ENCODE results near the gene LDAH.

Gene LDAH

GRCh38 chr2:20691076-20691734, 131.7 kb downstream of the LDAH start:
- DNase-seq (ENCODE audit: low spot score): no peak
- Histone ChIP-seq H3K9me3 (ENCODE audit: severe bottlenecking) (no peaks in the 10 kb centered on the region), H3K4me3 (ENCODE audit: severe bottlenecking) (no peak overlapping the region), H3K36me3 (ENCODE audit: low read depth) (peaks cover 5% of the 10 kb centered on the region; the same call in 1 of the 2 replicates), H3K27ac (ENCODE audit: poor library complexity, severe bottlenecking) (no peak overlapping the region), H3K4me1 (ENCODE audit: insufficient read depth, poor library complexity, severe bottlenecking) (no peaks in the 10 kb centered on the region), H3K27me3 (ENCODE audit: insufficient read depth, poor library complexity, severe bottlenecking) (no peaks in the 10 kb centered on the region)
- no peak for ATAC-seq (ENCODE audit: low read depth)
- TF ChIP-seq CTCF (IDR thresholded peaks at IDR 0.05; ENCODE audit: poor library complexity, severe bottlenecking): no peak

- DNase-seq (ENCODE audit: low spot score) (no peak), ATAC-seq (ENCODE audit: low read depth) (no peak)
- Histone ChIP-seq H3K36me3 (ENCODE audit: low read depth) (peaks cover 15% of the 10 kb centered on the region; the same call in 1 of the 2 replicates), H3K9me3 (ENCODE audit: severe bottlenecking) (no peaks in the 10 kb centered on the region), H3K4me3 (ENCODE audit: severe bottlenecking) (no peak overlapping the region), H3K4me1 (ENCODE audit: insufficient read depth, poor library complexity, severe bottlenecking) (no peaks in the 10 kb centered on the region), H3K27me3 (ENCODE audit: insufficient read depth, poor library complexity, severe bottlenecking) (no peaks in the 10 kb centered on the region), H3K27ac (ENCODE audit: poor library complexity, severe bottlenecking) (no peak overlapping the region)
- no peak for TF ChIP-seq CTCF (IDR thresholded peaks at IDR 0.05; ENCODE audit: poor library complexity, severe bottlenecking)
These were observed 133.3 kb downstream of the LDAH start for GRCh38 chr2:20689428-20690264.

GRCh38 chr2:20687260-20687832, 135.6 kb downstream of the LDAH start:
- ATAC-seq (ENCODE audit: low read depth) (no peak), DNase-seq (ENCODE audit: low spot score) (no peak)
- Histone ChIP-seq H3K4me1 (ENCODE audit: insufficient read depth, poor library complexity, severe bottlenecking) (no peaks in the 10 kb centered on the region), H3K9me3 (ENCODE audit: severe bottlenecking) (no peaks in the 10 kb centered on the region), H3K36me3 (ENCODE audit: low read depth) (peaks cover 10% of the 10 kb centered on the region; the same call in 1 of the 2 replicates), H3K4me3 (ENCODE audit: severe bottlenecking) (no peak overlapping the region), H3K27ac (ENCODE audit: poor library complexity, severe bottlenecking) (no peak overlapping the region), H3K27me3 (ENCODE audit: insufficient read depth, poor library complexity, severe bottlenecking) (no peaks in the 10 kb centered on the region)
- TF ChIP-seq CTCF (IDR thresholded peaks at IDR 0.05; ENCODE audit: poor library complexity, severe bottlenecking): no peak

- Histone ChIP-seq H3K27me3 (ENCODE audit: insufficient read depth, poor library complexity, severe bottlenecking) (no peaks in the 10 kb centered on the region), H3K4me1 (ENCODE audit: insufficient read depth, poor library complexity, severe bottlenecking) (no peaks in the 10 kb centered on the region), H3K36me3 (ENCODE audit: low read depth) (peaks cover 10% of the 10 kb centered on the region; the same call in 1 of the 2 replicates), H3K4me3 (ENCODE audit: severe bottlenecking) (no peak overlapping the region), H3K9me3 (ENCODE audit: severe bottlenecking) (no peaks in the 10 kb centered on the region), H3K27ac (ENCODE audit: poor library complexity, severe bottlenecking) (no peak overlapping the region)
- no peak for DNase-seq (ENCODE audit: low spot score)
- TF ChIP-seq CTCF (IDR thresholded peaks at IDR 0.05; ENCODE audit: poor library complexity, severe bottlenecking): no peak
- ATAC-seq (ENCODE audit: low read depth): no peak
These were observed 138.3 kb downstream of the LDAH start for GRCh38 chr2:20684581-20685063.

All from RWPE2 (cell line).